WTC11 (cell line): ENCODE results near the gene CFAP221. TPM values are rescaled to one million over a fixed set of nuclear protein-coding genes. Genes with fewer than 3 reads are reported as not detected.
A peak's percentile ranks its signal among the peaks of the same experiment; 100 is the strongest.

Experiments used
- ATAC-seq: fragments of 200-7000 bp; cut with Tn5 transposase; 2 replicates; pipeline ENCODE4 v1.10.0; 2021; ENCODE audit warnings: mild to moderate bottlenecking, moderate library complexity
- CTCF ChIA-PET: fragments of 300-600 bp; sonication (Branson Sonifier 250); formaldehyde crosslinking; loops from one replicate; lab custom pipeline; 2021; ENCODE audit warnings: antibody characterized with exemption; lab: Charles Lee
- POLR2A ChIA-PET: fragments of 350-600 bp; sonication (Branson Sonifier 250); formaldehyde crosslinking; loops from one replicate; lab custom pipeline; 2021; ENCODE audit warnings: antibody characterized with exemption; lab: Charles Lee
- DNase-seq: peaks from one replicate; pipeline ENCODE4 v3.0.0; 2021; ENCODE audit warnings: low spot score
- H3K27ac Mint-ChIP-seq: 2 replicates; pipeline ENCODE4 v1.8.0; 2021; ENCODE audit warnings: mixed read lengths
- H3K27me3 Mint-ChIP-seq: 2 replicates; pipeline ENCODE4 v1.8.0; 2021; ENCODE audit warnings: low read depth, mild to moderate bottlenecking, moderate library complexity, mixed read lengths
- H3K36me3 Mint-ChIP-seq: 2 replicates; pipeline ENCODE4 v1.8.0; 2021; ENCODE audit warnings: mixed read lengths
- H3K4me1 Mint-ChIP-seq: 2 replicates; pipeline ENCODE4 v1.8.0; 2022; ENCODE audit warnings: mixed read lengths
- H3K4me3 Mint-ChIP-seq: 2 replicates; pipeline ENCODE4 v1.8.0; 2021; ENCODE audit warnings: mild to moderate bottlenecking, moderate library complexity, mixed read lengths
- H3K9me3 Mint-ChIP-seq: 2 replicates; pipeline ENCODE4 v1.8.0; 2021; ENCODE audit warnings: mixed read lengths
- CBFB ChIP-seq: sonication (generic); formaldehyde crosslinking; IDR thresholded peaks from 2 replicates; pipeline ENCODE4 v1.8.1; 2022; ENCODE audit warnings: mild to moderate bottlenecking, low read depth, missing genetic modification reagents
- CREB1 ChIP-seq: sonication (generic); formaldehyde crosslinking; IDR thresholded peaks from 2 replicates; pipeline ENCODE4 v1.8.0; 2023; ENCODE audit warnings: mild to moderate bottlenecking, missing genetic modification reagents
- ESRRA ChIP-seq: sonication (generic); formaldehyde crosslinking; IDR thresholded peaks from 2 replicates; pipeline ENCODE4 v1.8.1; 2022; ENCODE audit warnings: mild to moderate bottlenecking, missing genetic modification reagents, borderline replicate concordance
- FOXP4 ChIP-seq: sonication (generic); formaldehyde crosslinking; IDR thresholded peaks from 2 replicates; pipeline ENCODE4 v1.8.0; 2022; ENCODE audit warnings: mild to moderate bottlenecking, missing genetic modification reagents
- GTF2I ChIP-seq: fragments of 250-450 bp; sonication (Bioruptor Pico); conservative IDR thresholded peaks from 2 replicates; pipeline ENCODE4 v1.4.0; 2021; ENCODE audit warnings: mild to moderate bottlenecking
- HMGXB4 ChIP-seq: sonication (generic); formaldehyde crosslinking; IDR thresholded peaks from 2 replicates; pipeline ENCODE4 v1.8.1; 2023; ENCODE audit warnings: mild to moderate bottlenecking, moderate library complexity, missing genetic modification reagents
- IRF1 ChIP-seq: sonication (generic); formaldehyde crosslinking; IDR thresholded peaks from 2 replicates; pipeline ENCODE4 v1.8.0; 2023; ENCODE audit warnings: missing genetic modification reagents
- MAX ChIP-seq: sonication (generic); formaldehyde crosslinking; IDR thresholded peaks from 2 replicates; pipeline ENCODE4 v1.8.0; 2022; ENCODE audit warnings: mild to moderate bottlenecking, missing genetic modification reagents
- MXD4 ChIP-seq: fragments of 250-450 bp; sonication (Bioruptor Pico); IDR thresholded peaks from 2 replicates; pipeline ENCODE4 v1.8.0; 2021; ENCODE audit warnings: mild to moderate bottlenecking, moderate library complexity, borderline replicate concordance
- OVOL2 ChIP-seq: fragments of 250-450 bp; sonication (Bioruptor Pico); IDR thresholded peaks from 2 replicates; pipeline ENCODE4 v1.9.0; 2021; ENCODE audit warnings: mild to moderate bottlenecking, borderline replicate concordance
- RELA ChIP-seq: sonication (generic); formaldehyde crosslinking; IDR thresholded peaks from 2 replicates; pipeline ENCODE4 v1.8.1; 2022; ENCODE audit warnings: missing genetic modification reagents, mild to moderate bottlenecking, borderline replicate concordance
- SOX15 ChIP-seq: fragments of 250-450 bp; sonication (Bioruptor Pico); IDR thresholded peaks from 2 replicates; pipeline ENCODE4 v1.9.0; 2021; ENCODE audit warnings: mild to moderate bottlenecking
- USF2 ChIP-seq: sonication (generic); formaldehyde crosslinking; IDR thresholded peaks from 2 replicates; pipeline ENCODE4 v1.8.1; 2023; ENCODE audit warnings: mild to moderate bottlenecking, missing genetic modification reagents, moderate library complexity
- ZNF219 ChIP-seq: sonication (generic); formaldehyde crosslinking; IDR thresholded peaks from 2 replicates; pipeline ENCODE4 v1.8.0; 2023; ENCODE audit warnings: missing genetic modification reagents, mild to moderate bottlenecking, borderline replicate concordance
- ZNF423 ChIP-seq: fragments of 250-450 bp; sonication (Bioruptor Pico); IDR thresholded peaks from 2 replicates; pipeline ENCODE4 v2.1.2; 2022; ENCODE audit warnings: mild to moderate bottlenecking, moderate library complexity
- ZNF512 ChIP-seq: sonication (generic); formaldehyde crosslinking; IDR thresholded peaks from 2 replicates; pipeline ENCODE4 v1.8.1; 2022; ENCODE audit warnings: missing genetic modification reagents, borderline replicate concordance
- ZSCAN18 ChIP-seq: fragments of 250-450 bp; sonication (Bioruptor Pico); IDR thresholded peaks from 2 replicates; pipeline ENCODE4 v2.1.2; 2022; ENCODE audit warnings: mild to moderate bottlenecking, moderate library complexity
- total RNA-seq: library from RNA; stranded (reverse); gene quantifications from 3 replicates; pipeline ENCODE4 v1.2.3, GENCODE V29; 2021

The CFAP221 gene
- total RNA-seq, 1 experiment from 2014 or later: 0.35 TPM

- H3K27ac Mint-ChIP-seq: no peak overlapping the region
- peaks cover 30% of the 10 kb centered on the region for H3K4me1 Mint-ChIP-seq
- no peak for ATAC-seq
- H3K27me3 Mint-ChIP-seq: no peaks in the 10 kb centered on the region; the same call in 1 of the 2 replicates
- no peaks in the 10 kb centered on the region for H3K36me3 Mint-ChIP-seq
- CTCF ChIA-PET: interaction anchor here (1.5 kb wide), 1 partner anchor 27 kb away, joined by 4 read pairs; no protein-coding TSS in a partner anchor
- no peak for DNase-seq
- TF ChIP-seq USF2 (no peak), CREB1 (no peak), IRF1 (CRISPR knock-in tag) (no peak), CBFB (CRISPR knock-in tag) (no peak), SOX15 (CRISPR knock-in tag) (no peak), ZNF512 (CRISPR knock-in tag) (no peak), ZNF219 (CRISPR knock-in tag) (no peak), OVOL2 (CRISPR knock-in tag) (no peak), MAX (CRISPR knock-in tag) (no peak), FOXP4 (CRISPR knock-in tag) (no peak), RELA (CRISPR knock-in tag) (no peak)
- no peaks in the 10 kb centered on the region for H3K9me3 Mint-ChIP-seq
- POLR2A ChIA-PET: no interaction called here
- no peak overlapping the region for H3K4me3 Mint-ChIP-seq
These were observed 129.5 kb downstream of the CFAP221 start for GRCh38 chr2:119673796-119674195.

GRCh38 chr2:119674711-119675500, 130.7 kb downstream of the CFAP221 start:
- DNase-seq: no peak
- Mint-ChIP-seq H3K4me1 (peaks cover 30% of the 10 kb centered on the region), H3K27me3 (no peaks in the 10 kb centered on the region; the same call in 1 of the 2 replicates), H3K4me3 (no peak overlapping the region), H3K27ac (no peak overlapping the region), H3K36me3 (no peaks in the 10 kb centered on the region), H3K9me3 (no peaks in the 10 kb centered on the region)
- TF ChIP-seq ESRRA (CRISPR knock-in tag): no peak
- peak; percentile 60; the same call in 1 of the 2 replicates for TF ChIP-seq ZNF423 (CRISPR knock-in tag)
- ChIA-PET CTCF (interaction anchor here (1.2 kb wide), 1 partner anchor 28 kb away, joined by 4 read pairs; no protein-coding TSS in a partner anchor), POLR2A (interaction anchor here (0.7 kb wide), 1 partner anchor 9 kb away, joined by 3 read pairs; no protein-coding TSS in a partner anchor)
- ATAC-seq: no peak; the same call in 1 of the 2 replicates

GRCh38 chr2:119678021-119678656, 133.9 kb downstream of the CFAP221 start:
- ATAC-seq (no peak), DNase-seq (no peak)
- Mint-ChIP-seq H3K27ac (peak overlapping the region; percentile 12), H3K27me3 (no peaks in the 10 kb centered on the region; the same call in 1 of the 2 replicates), H3K4me3 (peak overlapping the region; percentile 49), H3K36me3 (peaks cover 22% of the 10 kb centered on the region), H3K4me1 (peaks cover 39% of the 10 kb centered on the region), H3K9me3 (no peaks in the 10 kb centered on the region)
- ChIA-PET POLR2A (interaction anchor here (0.6 to 1.3 kb wide), 4 partner anchors 15 to 106 kb away, joined by 3 to 4 read pairs (median 3); partner anchors contain the start of gene PTPN4), CTCF (interaction anchor here (0.6 to 1.7 kb wide), 8 partner anchors 8 to 680 kb away, joined by 3 to 9 read pairs (median 5); partner anchors contain the start of gene EPB41L5)
- TF ChIP-seq ZSCAN18 (CRISPR knock-in tag) (no peak), CBFB (CRISPR knock-in tag) (no peak), GTF2I (no peak), ZNF512 (CRISPR knock-in tag) (no peak), HMGXB4 (CRISPR knock-in tag) (no peak), MXD4 (CRISPR knock-in tag) (no peak)
